SK-N-SH treated with all-trans-retinoic acid at 6 μM for 48 hours (cell line): ENCODE measurements around the gene ORC6.

Source experiments
- ATAC-seq: fragments of 200-7000 bp; cut with Tn5 transposase; 3 replicates; pipeline ENCODE4 v1.9.1; 2020; ENCODE audit warnings: mild to moderate bottlenecking, moderate library complexity
- ARNTL ChIP-seq: fragments of 450-650 bp; formaldehyde crosslinking; IDR thresholded peaks from 2 replicates; pipeline ENCODE4 v1.5.0; 2020; ENCODE audit warnings: low read depth, mild to moderate bottlenecking, moderate library complexity, borderline replicate concordance
- BACH2 ChIP-seq: fragments of 250-450 bp; sonication (Bioruptor Pico); IDR thresholded peaks from 2 replicates; pipeline ENCODE4 v1.9.0; 2021; ENCODE audit warnings: mild to moderate bottlenecking, borderline replicate concordance
- CSDC2 ChIP-seq: fragments of 250-450 bp; sonication (Bioruptor Pico); IDR thresholded peaks from 2 replicates; pipeline ENCODE4 v1.5.0; 2020; ENCODE audit warnings: mild to moderate bottlenecking, moderate library complexity
- ISL1 ChIP-seq: fragments of 250-450 bp; sonication (Bioruptor Pico); IDR thresholded peaks from 2 replicates; pipeline ENCODE4 v2.1.2; 2022; ENCODE audit warnings: mild to moderate bottlenecking, moderate library complexity
- OSR1 ChIP-seq: fragments of 250-450 bp; sonication (Bioruptor Pico); IDR thresholded peaks from 2 replicates; pipeline ENCODE4 v1.8.0; 2022; ENCODE audit warnings: moderate library complexity, mild to moderate bottlenecking, inconsistent platforms
- PPARA ChIP-seq: fragments of 250-450 bp; sonication (Bioruptor Pico); IDR thresholded peaks from 2 replicates; pipeline ENCODE4 v1.5.0; 2020; ENCODE audit warnings: mild to moderate bottlenecking, borderline replicate concordance
- SNAI2 ChIP-seq: fragments of 250-450 bp; sonication (Bioruptor Pico); IDR thresholded peaks from 2 replicates; pipeline ENCODE4 v1.5.0; 2020; ENCODE audit warnings: mild to moderate bottlenecking, moderate library complexity
- TCF4 ChIP-seq: fragments of 250-450 bp; sonication (Bioruptor Pico); IDR thresholded peaks from 2 replicates; pipeline ENCODE4 v1.8.0; 2021; ENCODE audit warnings: mild to moderate bottlenecking, moderate library complexity, borderline replicate concordance
- ZC3H10 ChIP-seq: fragments of 250-450 bp; sonication (Bioruptor Pico); IDR thresholded peaks from 2 replicates; pipeline ENCODE4 v1.5.1; 2021; ENCODE audit warnings: mild to moderate bottlenecking, moderate library complexity
- ZFP3 ChIP-seq: fragments of 250-450 bp; sonication (Bioruptor Pico); IDR thresholded peaks from 2 replicates; pipeline ENCODE4 v1.5.0; 2020; ENCODE audit warnings: mild to moderate bottlenecking, moderate library complexity
- ZNF565 ChIP-seq: fragments of 450-650 bp; formaldehyde crosslinking; conservative IDR thresholded peaks from 2 replicates; pipeline ENCODE4 v1.5.0; 2020; ENCODE audit warnings: low read depth, mild to moderate bottlenecking, moderate library complexity
- ZNF70 ChIP-seq: fragments of 450-650 bp; formaldehyde crosslinking; IDR thresholded peaks from 2 replicates; pipeline ENCODE4 v1.5.0; 2020; ENCODE audit warnings: mild to moderate bottlenecking, moderate library complexity
- ZNF8 ChIP-seq: fragments of 450-650 bp; formaldehyde crosslinking; IDR thresholded peaks from 2 replicates; pipeline ENCODE4 v1.5.0; 2020; ENCODE audit warnings: mild to moderate bottlenecking, moderate library complexity
- TF ChIP-seq, protein P1 (sequence below): fragments of 250-450 bp; sonication (Bioruptor Pico); IDR thresholded peaks from 2 replicates; pipeline ENCODE4 v1.8.0; 2021; ENCODE audit warnings: low read depth, mild to moderate bottlenecking, moderate library complexity, borderline replicate concordance
- TF ChIP-seq, protein P2 (sequence below): fragments of 250-450 bp; sonication (Bioruptor Pico); IDR thresholded peaks from 2 replicates; pipeline ENCODE4 v1.5.1; 2021; ENCODE audit warnings: mild to moderate bottlenecking, moderate library complexity
- TF ChIP-seq, protein P3 (sequence below): fragments of 250-450 bp; sonication (Bioruptor Pico); IDR thresholded peaks from 2 replicates; pipeline ENCODE4 v1.5.0; 2020; ENCODE audit warnings: mild to moderate bottlenecking, moderate library complexity
- TF ChIP-seq, protein P4 (sequence below): fragments of 250-450 bp; sonication (Bioruptor Pico); IDR thresholded peaks from 2 replicates; pipeline ENCODE4 v1.5.1; 2020; ENCODE audit warnings: low read depth, mild to moderate bottlenecking, moderate library complexity
- TF ChIP-seq, protein P5 (sequence below): fragments of 250-450 bp; sonication (Bioruptor Pico); IDR thresholded peaks from 2 replicates; pipeline ENCODE4 v1.8.0; 2020; ENCODE audit warnings: mild to moderate bottlenecking, moderate library complexity, borderline replicate concordance

The ORC6 gene

DNA sequence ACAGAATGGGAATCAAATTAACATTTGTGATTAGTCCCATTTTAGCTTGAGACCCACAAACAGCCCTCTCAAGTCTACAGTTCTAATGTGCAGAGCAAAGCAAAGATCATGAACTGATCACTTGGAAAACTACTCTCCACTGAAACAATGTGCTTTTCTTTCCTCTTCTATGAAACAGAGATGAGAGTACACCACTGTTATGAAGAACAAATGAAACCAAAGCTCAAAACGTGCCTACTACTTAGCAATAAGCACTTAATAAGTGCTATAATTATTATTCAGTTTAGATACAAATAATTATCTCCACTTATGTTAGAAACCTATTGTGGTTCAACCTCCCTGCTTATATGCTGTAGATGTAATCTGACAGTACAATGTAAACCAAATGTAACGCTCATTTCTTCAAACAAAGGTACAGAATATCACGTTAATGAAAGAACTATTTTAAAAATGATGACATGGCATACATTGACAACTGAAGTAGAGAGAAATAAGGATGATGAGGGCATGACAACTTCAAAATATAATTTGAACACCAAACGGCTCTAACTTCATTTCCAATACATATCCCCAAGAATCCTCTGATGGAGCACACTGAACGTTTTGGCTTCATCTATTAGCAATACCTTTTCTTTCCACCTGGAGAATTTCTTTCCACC is 2.5 kb upstream of the ORC6 start:
- no peak for TF ChIP-seq SNAI2
- TF ChIP-seq, protein P1, sequence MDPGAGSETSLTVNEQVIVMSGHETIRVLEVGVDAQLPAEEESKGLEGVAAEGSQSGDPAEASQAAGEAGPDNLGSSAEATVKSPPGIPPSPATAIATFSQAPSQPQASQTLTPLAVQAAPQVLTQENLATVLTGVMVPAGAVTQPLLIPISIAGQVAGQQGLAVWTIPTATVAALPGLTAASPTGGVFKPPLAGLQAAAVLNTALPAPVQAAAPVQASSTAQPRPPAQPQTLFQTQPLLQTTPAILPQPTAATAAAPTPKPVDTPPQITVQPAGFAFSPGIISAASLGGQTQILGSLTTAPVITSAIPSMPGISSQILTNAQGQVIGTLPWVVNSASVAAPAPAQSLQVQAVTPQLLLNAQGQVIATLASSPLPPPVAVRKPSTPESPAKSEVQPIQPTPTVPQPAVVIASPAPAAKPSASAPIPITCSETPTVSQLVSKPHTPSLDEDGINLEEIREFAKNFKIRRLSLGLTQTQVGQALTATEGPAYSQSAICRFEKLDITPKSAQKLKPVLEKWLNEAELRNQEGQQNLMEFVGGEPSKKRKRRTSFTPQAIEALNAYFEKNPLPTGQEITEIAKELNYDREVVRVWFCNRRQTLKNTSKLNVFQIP (CRISPR knock-in tag), result no peak
- TF ChIP-seq ARNTL (CRISPR knock-in tag), result no peak
- no peak for TF ChIP-seq ZC3H10 (CRISPR knock-in tag)
- no peak for TF ChIP-seq CSDC2 (CRISPR knock-in tag)
- TF ChIP-seq ZNF70, result no peak
- TF ChIP-seq, protein P2, sequence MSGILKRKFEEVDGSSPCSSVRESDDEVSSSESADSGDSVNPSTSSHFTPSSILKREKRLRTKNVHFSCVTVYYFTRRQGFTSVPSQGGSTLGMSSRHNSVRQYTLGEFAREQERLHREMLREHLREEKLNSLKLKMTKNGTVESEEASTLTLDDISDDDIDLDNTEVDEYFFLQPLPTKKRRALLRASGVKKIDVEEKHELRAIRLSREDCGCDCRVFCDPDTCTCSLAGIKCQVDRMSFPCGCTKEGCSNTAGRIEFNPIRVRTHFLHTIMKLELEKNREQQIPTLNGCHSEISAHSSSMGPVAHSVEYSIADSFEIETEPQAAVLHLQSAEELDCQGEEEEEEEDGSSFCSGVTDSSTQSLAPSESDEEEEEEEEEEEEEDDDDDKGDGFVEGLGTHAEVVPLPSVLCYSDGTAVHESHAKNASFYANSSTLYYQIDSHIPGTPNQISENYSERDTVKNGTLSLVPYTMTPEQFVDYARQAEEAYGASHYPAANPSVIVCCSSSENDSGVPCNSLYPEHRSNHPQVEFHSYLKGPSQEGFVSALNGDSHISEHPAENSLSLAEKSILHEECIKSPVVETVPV (CRISPR knock-in tag), result no peak
- no peak for TF ChIP-seq ZNF8 (CRISPR knock-in tag)
- TF ChIP-seq, protein P3, sequence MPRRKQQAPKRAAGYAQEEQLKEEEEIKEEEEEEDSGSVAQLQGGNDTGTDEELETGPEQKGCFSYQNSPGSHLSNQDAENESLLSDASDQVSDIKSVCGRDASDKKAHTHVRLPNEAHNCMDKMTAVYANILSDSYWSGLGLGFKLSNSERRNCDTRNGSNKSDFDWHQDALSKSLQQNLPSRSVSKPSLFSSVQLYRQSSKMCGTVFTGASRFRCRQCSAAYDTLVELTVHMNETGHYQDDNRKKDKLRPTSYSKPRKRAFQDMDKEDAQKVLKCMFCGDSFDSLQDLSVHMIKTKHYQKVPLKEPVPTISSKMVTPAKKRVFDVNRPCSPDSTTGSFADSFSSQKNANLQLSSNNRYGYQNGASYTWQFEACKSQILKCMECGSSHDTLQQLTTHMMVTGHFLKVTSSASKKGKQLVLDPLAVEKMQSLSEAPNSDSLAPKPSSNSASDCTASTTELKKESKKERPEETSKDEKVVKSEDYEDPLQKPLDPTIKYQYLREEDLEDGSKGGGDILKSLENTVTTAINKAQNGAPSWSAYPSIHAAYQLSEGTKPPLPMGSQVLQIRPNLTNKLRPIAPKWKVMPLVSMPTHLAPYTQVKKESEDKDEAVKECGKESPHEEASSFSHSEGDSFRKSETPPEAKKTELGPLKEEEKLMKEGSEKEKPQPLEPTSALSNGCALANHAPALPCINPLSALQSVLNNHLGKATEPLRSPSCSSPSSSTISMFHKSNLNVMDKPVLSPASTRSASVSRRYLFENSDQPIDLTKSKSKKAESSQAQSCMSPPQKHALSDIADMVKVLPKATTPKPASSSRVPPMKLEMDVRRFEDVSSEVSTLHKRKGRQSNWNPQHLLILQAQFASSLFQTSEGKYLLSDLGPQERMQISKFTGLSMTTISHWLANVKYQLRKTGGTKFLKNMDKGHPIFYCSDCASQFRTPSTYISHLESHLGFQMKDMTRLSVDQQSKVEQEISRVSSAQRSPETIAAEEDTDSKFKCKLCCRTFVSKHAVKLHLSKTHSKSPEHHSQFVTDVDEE (CRISPR knock-in tag), result no peak
- TF ChIP-seq ZFP3 (CRISPR knock-in tag), result no peak
- TF ChIP-seq OSR1 (CRISPR knock-in tag), result no peak
- no peak for TF ChIP-seq ISL1 (CRISPR knock-in tag)
- no peak for TF ChIP-seq PPARA (CRISPR knock-in tag)
- TF ChIP-seq, protein P4, sequence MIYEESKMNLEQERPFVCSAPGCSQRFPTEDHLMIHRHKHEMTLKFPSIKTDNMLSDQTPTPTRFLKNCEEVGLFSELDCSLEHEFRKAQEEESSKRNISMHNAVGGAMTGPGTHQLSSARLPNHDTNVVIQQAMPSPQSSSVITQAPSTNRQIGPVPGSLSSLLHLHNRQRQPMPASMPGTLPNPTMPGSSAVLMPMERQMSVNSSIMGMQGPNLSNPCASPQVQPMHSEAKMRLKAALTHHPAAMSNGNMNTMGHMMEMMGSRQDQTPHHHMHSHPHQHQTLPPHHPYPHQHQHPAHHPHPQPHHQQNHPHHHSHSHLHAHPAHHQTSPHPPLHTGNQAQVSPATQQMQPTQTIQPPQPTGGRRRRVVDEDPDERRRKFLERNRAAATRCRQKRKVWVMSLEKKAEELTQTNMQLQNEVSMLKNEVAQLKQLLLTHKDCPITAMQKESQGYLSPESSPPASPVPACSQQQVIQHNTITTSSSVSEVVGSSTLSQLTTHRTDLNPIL (CRISPR knock-in tag), result no peak
- TF ChIP-seq, protein P5, sequence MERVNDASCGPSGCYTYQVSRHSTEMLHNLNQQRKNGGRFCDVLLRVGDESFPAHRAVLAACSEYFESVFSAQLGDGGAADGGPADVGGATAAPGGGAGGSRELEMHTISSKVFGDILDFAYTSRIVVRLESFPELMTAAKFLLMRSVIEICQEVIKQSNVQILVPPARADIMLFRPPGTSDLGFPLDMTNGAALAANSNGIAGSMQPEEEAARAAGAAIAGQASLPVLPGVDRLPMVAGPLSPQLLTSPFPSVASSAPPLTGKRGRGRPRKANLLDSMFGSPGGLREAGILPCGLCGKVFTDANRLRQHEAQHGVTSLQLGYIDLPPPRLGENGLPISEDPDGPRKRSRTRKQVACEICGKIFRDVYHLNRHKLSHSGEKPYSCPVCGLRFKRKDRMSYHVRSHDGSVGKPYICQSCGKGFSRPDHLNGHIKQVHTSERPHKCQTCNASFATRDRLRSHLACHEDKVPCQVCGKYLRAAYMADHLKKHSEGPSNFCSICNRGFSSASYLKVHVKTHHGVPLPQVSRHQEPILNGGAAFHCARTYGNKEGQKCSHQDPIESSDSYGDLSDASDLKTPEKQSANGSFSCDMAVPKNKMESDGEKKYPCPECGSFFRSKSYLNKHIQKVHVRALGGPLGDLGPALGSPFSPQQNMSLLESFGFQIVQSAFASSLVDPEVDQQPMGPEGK, result no peak
- no peak for TF ChIP-seq BACH2
- TF ChIP-seq TCF4 (CRISPR knock-in tag), result no peak
- ATAC-seq, result no peak

DNA sequence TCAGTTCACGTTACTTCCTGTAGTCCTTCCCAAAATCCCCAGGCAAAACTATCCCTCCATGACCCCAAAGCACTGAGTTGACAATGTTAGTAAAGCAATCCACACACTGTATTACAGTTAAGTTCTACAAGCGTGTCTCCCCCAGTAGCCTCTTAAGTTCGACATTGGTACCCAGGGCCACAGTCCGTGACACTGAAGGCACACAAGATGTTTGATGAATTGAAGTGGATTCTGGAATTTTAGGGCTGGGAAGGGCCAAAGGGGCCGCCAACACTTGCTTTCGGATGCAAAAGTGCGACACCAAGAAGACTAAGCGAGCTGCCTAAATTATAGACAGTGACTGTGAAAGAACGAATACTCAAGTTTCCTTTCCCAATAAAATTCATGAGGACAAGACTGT is 2.0 kb upstream of the ORC6 start:
- TF ChIP-seq ZNF565 (no peak), ZFP3 (CRISPR knock-in tag) (no peak), SNAI2 (no peak), TCF4 (CRISPR knock-in tag) (no peak), BACH2 (no peak), OSR1 (CRISPR knock-in tag) (no peak)
- TF ChIP-seq, protein P2 (CRISPR knock-in tag), result no peak
- no peak for ATAC-seq

DNA sequence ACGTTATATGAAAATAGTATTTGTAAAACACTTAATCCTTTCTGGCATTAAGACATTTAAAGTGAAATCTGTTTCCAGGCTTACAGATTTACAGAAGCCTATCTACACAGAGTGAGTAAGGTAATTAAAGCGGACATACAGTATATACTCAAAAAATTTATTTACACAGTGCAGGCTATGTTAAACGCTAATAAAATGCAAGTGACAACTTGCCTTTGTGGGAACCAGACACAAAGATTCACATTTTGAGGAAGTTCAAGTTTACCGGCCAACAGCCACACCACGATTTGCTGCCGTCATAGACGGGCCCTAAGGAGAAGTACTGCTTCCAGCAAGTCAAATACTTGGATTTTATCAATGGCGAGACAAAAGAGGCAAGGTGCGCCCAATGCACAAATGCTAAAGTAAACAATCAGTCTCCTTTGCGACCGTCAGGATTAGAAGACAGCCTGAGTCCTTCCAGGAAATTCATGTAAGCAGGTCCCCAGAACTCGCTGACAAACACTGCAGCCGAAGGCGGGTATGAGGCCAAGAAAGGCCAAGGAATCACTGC is 1.3 kb upstream of the ORC6 start:
- no peak for TF ChIP-seq ZC3H10 (CRISPR knock-in tag)
- TF ChIP-seq, all 23 proteins: peak for 0
- no peak for ATAC-seq
